Fibroblast of skin of scalp (primary cell): ENCODE results near the gene NRN1L.
A peak's percentile ranks its signal among the peaks of the same experiment; 100 is the strongest.
"Not testable (repeated sequence)": the region's sequence is repeated elsewhere in the genome, so short reads cannot be mapped to it uniquely, and the experiment has no call there.

ENCODE experiments used
- DNase-seq: peaks from one replicate; pipeline ENCODE4 v3.0.0-alpha.2; 2013

Gene NRN1L

GRCh38 chr16:67861877-67862276 is 22.8 kb upstream of the NRN1L start:
- no peak for DNase-seq

- peak; percentile 80 for DNase-seq
Measured at GRCh38 chr16:67862623-67863583, 21.8 kb upstream of the NRN1L start.

- not testable (repeated sequence) for DNase-seq
Measured at GRCh38 chr16:67864044-67864443, 20.6 kb upstream of the NRN1L start.

GRCh38 chr16:67864594-67864993 is 20.1 kb upstream of the NRN1L start:
- no peak for DNase-seq

DNA sequence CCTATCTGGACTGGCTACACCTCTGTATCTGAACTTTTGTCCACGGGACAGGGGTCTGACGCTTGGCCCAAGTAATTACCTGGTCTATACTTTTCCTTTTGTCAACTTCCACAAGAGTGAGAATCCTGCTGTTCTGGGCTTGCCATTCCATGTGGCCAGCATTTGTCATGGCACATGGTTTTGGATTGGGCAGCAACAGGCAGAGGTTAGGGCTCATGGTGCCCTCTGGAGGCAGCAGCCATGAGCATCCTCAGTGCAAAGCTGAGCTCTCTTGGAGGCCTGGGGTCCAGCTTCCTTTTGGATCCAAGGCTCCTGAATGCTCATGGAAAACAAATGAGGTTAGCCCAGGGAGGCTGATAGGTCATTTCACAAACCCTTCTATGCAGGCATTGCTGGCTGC is 19.4 kb upstream of the NRN1L start:
- DNase-seq, result peak; percentile 47

GRCh38 chr16:67868290-67868689 is 16.4 kb upstream of the NRN1L start:
- no peak for DNase-seq

DNA sequence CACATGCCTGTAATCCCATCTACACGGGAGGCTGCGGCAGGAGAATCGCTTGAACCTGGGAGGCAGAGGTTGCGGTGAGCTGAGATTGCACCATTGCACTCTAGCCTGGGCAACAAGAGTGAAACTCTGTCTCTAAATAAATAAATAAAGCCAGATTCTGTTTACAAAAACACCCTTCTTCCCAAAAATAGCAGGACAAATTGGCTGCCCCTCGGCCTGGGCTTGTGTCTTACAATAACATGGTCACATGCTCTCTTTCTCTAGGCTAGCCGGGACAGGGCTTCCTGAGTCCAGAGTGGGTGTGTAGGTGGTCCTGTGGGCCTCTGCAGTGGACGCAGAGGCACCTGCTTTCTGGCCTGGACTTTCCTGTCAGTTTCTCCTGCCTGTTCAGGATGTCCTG is 15.0 kb upstream of the NRN1L start:
- DNase-seq, result no peak

- DNase-seq, result no peak
Measured at GRCh38 chr16:67871256-67871655, 13.4 kb upstream of the NRN1L start.

GRCh38 chr16:67872131-67872630 is 12.5 kb upstream of the NRN1L start:
- DNase-seq, result no peak

GRCh38 chr16:67872631-67873434 is 11.9 kb upstream of the NRN1L start, which contains the start of gene EDC4:
Gene EDC4, plus strand, starts transcription at chr16:67873052. Its CDS starts 210 bp downstream, at chr16:67873262.
- DNase-seq, result peak; percentile 78

GRCh38 chr16:67873435-67874370 is 11.0 kb upstream of the NRN1L start:
- DNase-seq, result no peak

- DNase-seq, result no peak
Measured at GRCh38 chr16:67874372-67874771, 10.3 kb upstream of the NRN1L start.

GRCh38 chr16:67877064-67877463 is 7.6 kb upstream of the NRN1L start:
- DNase-seq, result no peak

GRCh38 chr16:67878232-67878631 is 6.5 kb upstream of the NRN1L start:
- DNase-seq, result no peak

DNA sequence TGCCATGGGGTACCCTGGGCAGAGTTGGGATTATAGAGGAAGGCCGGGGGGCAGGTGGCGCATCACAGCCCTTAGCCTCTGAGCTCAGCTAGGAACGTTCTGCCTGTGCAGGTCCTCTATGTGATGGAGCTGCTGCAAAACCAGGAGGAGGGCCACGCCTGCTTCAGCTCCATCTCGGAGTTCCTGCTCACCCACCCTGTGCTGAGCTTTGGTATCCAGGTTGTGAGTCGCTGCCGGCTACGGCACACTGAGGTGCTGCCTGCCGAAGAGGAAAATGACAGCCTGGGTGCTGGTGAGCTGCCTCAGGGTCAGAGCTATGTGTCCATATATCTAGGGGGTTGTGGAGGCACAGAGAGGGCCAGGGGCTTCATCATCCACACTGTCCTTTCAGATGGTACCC is 5.8 kb upstream of the NRN1L start:
- no peak for DNase-seq

GRCh38 chr16:67879462-67879861 is 5.2 kb upstream of the NRN1L start:
- no peak for DNase-seq

DNA sequence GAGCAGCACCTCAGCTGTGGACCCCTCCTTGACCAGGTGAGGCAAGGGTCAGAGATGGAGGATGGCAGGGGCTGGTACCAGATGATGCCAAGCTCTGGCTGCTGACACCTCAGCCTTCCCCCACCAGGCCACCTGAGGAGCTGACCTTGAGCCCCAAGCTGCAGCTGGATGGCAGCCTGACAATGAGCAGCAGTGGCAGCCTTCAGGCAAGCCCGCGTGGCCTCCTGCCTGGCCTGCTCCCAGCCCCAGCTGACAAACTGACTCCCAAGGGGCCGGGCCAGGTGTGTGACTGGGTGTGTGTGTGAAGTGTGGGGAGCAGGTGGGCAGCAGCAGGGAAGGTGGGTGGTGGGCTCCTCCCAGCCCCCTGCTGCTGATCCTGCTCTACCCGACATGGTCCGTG is 4.7 kb upstream of the NRN1L start:
- no peak for DNase-seq

GRCh38 chr16:67880584-67880983 is 4.1 kb upstream of the NRN1L start:
- no peak for DNase-seq

- no peak for DNase-seq
Measured at GRCh38 chr16:67881621-67882161, 3.0 kb upstream of the NRN1L start.

- no peak for DNase-seq
Measured at GRCh38 chr16:67882374-67883145, 2.1 kb upstream of the NRN1L start.
